B cell (primary cell): ENCODE data around the gene RPL22. TPM values are rescaled to one million over a fixed set of nuclear protein-coding genes. Genes with fewer than 3 reads are reported as not detected.

Source experiments
- ATAC-seq: fragments of 200-7000 bp; cut with Tn5 transposase; one replicate; pipeline ENCODE4 v1.10.0; 2021; ENCODE audit warnings: low read depth, mild to moderate bottlenecking, moderate number of reproducible peaks, moderate library complexity
- CTCF ChIA-PET: fragments of 350-600 bp; sonication (Branson Sonifier 250); formaldehyde crosslinking; loops from one replicate; lab custom pipeline; 2021; ENCODE audit warnings: antibody characterized with exemption, inconsistent platforms; lab: Charles Lee
- POLR2A ChIA-PET: fragments of 350-600 bp; sonication (Branson Sonifier 250); formaldehyde crosslinking; loops from one replicate; lab custom pipeline; 2021; ENCODE audit warnings: antibody characterized with exemption; lab: Charles Lee
- DNase-seq: peaks from one replicate; pipeline ENCODE4 v3.0.0; 2013
- H2AFZ ChIP-seq: 2 replicates; pipeline ENCODE4 v1.6.1; 2012; ENCODE audit warnings: mild to moderate bottlenecking, low read depth, low read length; ENCODE audit not compliant: insufficient read depth, poor library complexity, severe bottlenecking
- H3K27ac ChIP-seq, 2 donors: 1 replicate in 1 of 2; 2 replicates in 1 of 2; pipeline ENCODE4 v1.5.1; 2012 to 2013; ENCODE audit warnings: low read length in 2 of 2, mild to moderate bottlenecking in 2 of 2, moderate library complexity in 1 of 2
- H3K27me3 ChIP-seq, 4 experiments: fragments of 200-600 bp in 1 of 4; sonication (generic) in 1 of 4; replicated peaks in 1 of 4; 1 replicate in 2 of 4; 2 replicates in 2 of 4; pipeline versions ENCODE4 v1.6.1 to v1.7.0; 2013 to 2016; ENCODE audit warnings: low read length in 3 of 4, mild to moderate bottlenecking in 2 of 4, mixed read lengths in 1 of 4, moderate library complexity in 1 of 4; ENCODE audit not compliant: insufficient read depth in 4 of 4, control insufficient read depth in 3 of 4; ENCODE audit errors: control extremely low read depth in 1 of 4
- H3K36me3 ChIP-seq, 2 experiments: replicated peaks in 1 of 2; 1 replicate in 1 of 2; 2 replicates in 1 of 2; pipeline versions ENCODE4 v1.6.1 to v1.7.1; 2013; ENCODE audit warnings: low read length in 1 of 2; ENCODE audit not compliant: insufficient read depth in 2 of 2, control insufficient read depth in 1 of 2; ENCODE audit errors: control extremely low read depth in 1 of 2, extremely low read depth in 1 of 2
- H3K4me1 ChIP-seq, 2 donors: fragments of 200-600 bp in 1 of 2; sonication (generic) in 1 of 2; 1 replicate in 1 of 2; 2 replicates in 1 of 2; pipeline versions ENCODE4 v1.5.1 to v1.6.1; 2013 to 2017; ENCODE audit warnings: low read length in 2 of 2; ENCODE audit not compliant: control insufficient read depth in 2 of 2, insufficient read depth in 2 of 2
- H3K4me2 ChIP-seq: replicated peaks from 2 replicates; pipeline ENCODE3; 2012; ENCODE audit warnings: mild to moderate bottlenecking, low read depth, low read length; ENCODE audit not compliant: poor library complexity, severe bottlenecking
- H3K4me3 ChIP-seq, 5 experiments: fragments of 200-600 bp in 1 of 5; sonication (generic) in 1 of 5; 1 replicate in 3 of 5; 2 replicates in 2 of 5; pipeline versions ENCODE4 v1.5.1 to v1.7.0; 2011 to 2016; ENCODE audit warnings: low read length in 4 of 5, mild to moderate bottlenecking in 4 of 5, low read depth in 2 of 5, control low read depth in 1 of 5, moderate library complexity in 1 of 5; ENCODE audit not compliant: insufficient read depth in 1 of 5; ENCODE audit errors: control extremely low read depth in 1 of 5, extremely low read depth in 1 of 5
- H3K79me2 ChIP-seq: fragments of 200-600 bp; sonication (generic); one replicate; pipeline ENCODE4 v1.6.0; 2016; ENCODE audit warnings: low read length; ENCODE audit not compliant: control insufficient read depth, insufficient read depth
- H3K9ac ChIP-seq: fragments of 200-600 bp; sonication (generic); 2 replicates; pipeline ENCODE4 v1.6.1; 2017; ENCODE audit warnings: mild to moderate bottlenecking, low read length, moderate library complexity
- H3K9me3 ChIP-seq, 3 donors: one replicate each; pipeline versions ENCODE4 v1.6.1 to v1.7.1; 2013; ENCODE audit warnings: low read length in 2 of 3; ENCODE audit not compliant: control insufficient read depth in 2 of 3, insufficient read depth in 1 of 3; ENCODE audit errors: control extremely low read depth in 1 of 3
- H4K20me1 ChIP-seq: 2 replicates; pipeline ENCODE4 v1.6.0; 2012; ENCODE audit warnings: mild to moderate bottlenecking, low read length; ENCODE audit not compliant: insufficient read depth, control insufficient read depth, poor library complexity, severe bottlenecking
- H3K27ac Mint-ChIP-seq: one replicate; pipeline ENCODE4 v1.8.0; 2021; ENCODE audit warnings: mixed read lengths
- H3K27me3 Mint-ChIP-seq: one replicate; pipeline ENCODE4 v1.8.0; 2021; ENCODE audit warnings: mixed read lengths
- H3K4me1 Mint-ChIP-seq: one replicate; pipeline ENCODE4 v1.8.0; 2021; ENCODE audit warnings: mixed read lengths
- H3K4me3 Mint-ChIP-seq: one replicate; pipeline ENCODE4 v1.8.0; 2021; ENCODE audit warnings: mixed read lengths
- H3K9me3 Mint-ChIP-seq: one replicate; pipeline ENCODE4 v1.8.0; 2022; ENCODE audit warnings: mixed read lengths; ENCODE audit not compliant: insufficient read depth
- CTCF ChIP-seq: fragments of 200-600 bp; IDR thresholded peaks from one replicate; pipeline ENCODE4 v1.8.0; 2022; ENCODE audit warnings: antibody characterized with exemption, mild to moderate bottlenecking
- EZH2 ChIP-seq: IDR thresholded peaks from 2 replicates; pipeline ENCODE4 v1.6.1; 2012; ENCODE audit warnings: borderline replicate concordance, low read depth, mild to moderate bottlenecking, moderate library complexity, low read length; ENCODE audit not compliant: insufficient read depth, poor library complexity, severe bottlenecking
- WGBS: methylation state at CpG from one replicate; pipeline ENCODE4 v1.1.5; 2013; ENCODE audit warnings: missing lambda C conversion rate; ENCODE audit not compliant: insufficient coverage; 5-methylcytosine and 5-hydroxymethylcytosine counted together
- intact Hi-C: fragments of 100-400 bp; cut with micrococcal nuclease; formaldehyde crosslinking; loops from one replicate; pipeline ENCODE4 v1.10.0; 2022
- polyA plus RNA-seq: library from polyadenylated mRNA; depleted of rRNA; stranded (reverse); fragments of >200 nt; gene quantifications from 2 replicates; pipeline ENCODE4 v1.2.3, GENCODE V29; 2012
- total RNA-seq, 2 donors: library from RNA; stranded (reverse); fragments of 120-200 nt in 1 of 2; gene quantifications; 1 replicate in 1 of 2; 2 replicates in 1 of 2; pipeline versions ENCODE4 v1.2.3 to v1.2.4, GENCODE V29; 2013 to 2022

RPL22 gene
- total and polyA plus RNA-seq, 2 donors (not counting 1 experiment from before 2014, with no cell fraction given): 70.9 to 471 TPM

- WGBS: 81% methylated on average over 4 of the region's 4 CpGs
- peaks cover 5% of the 10 kb centered on the region for H3K4me1 Mint-ChIP-seq
- Histone ChIP-seq H3K4me1 (peaks cover 3 to 5% of the 10 kb centered on the region in 2 donors), H2AFZ (no peak overlapping the region), H3K27ac (no peak overlapping the region), H3K9ac (no peak overlapping the region), H3K27me3 (peaks cover 0 to 15% (median 1%) of the 10 kb centered on the region in 4 experiments), H3K36me3 (no peaks in the 10 kb centered on the region), H3K9me3 (peaks cover 0 to 7% (median 0%) of the 10 kb centered on the region in 3 donors), H3K4me3 (no peak overlapping the region), H3K4me2 (no peak overlapping the region), H4K20me1 (no peaks in the 10 kb centered on the region), H3K79me2 (no peaks in the 10 kb centered on the region)
- peaks cover 14% of the 10 kb centered on the region for H3K27me3 Mint-ChIP-seq
- H3K4me3 Mint-ChIP-seq: no peak overlapping the region
- H3K27ac Mint-ChIP-seq: no peak overlapping the region
- ATAC-seq (no peak), DNase-seq (no peak)
- ChIA-PET POLR2A (no interaction called here), CTCF (no interaction called here)
- TF ChIP-seq EZH2 (no peak), CTCF (no peak)
- intact Hi-C loops: no loop called here
- no peaks in the 10 kb centered on the region for H3K9me3 Mint-ChIP-seq
These were observed 56.0 kb downstream of the RPL22 start for GRCh38 chr1:6143395-6143794.

GRCh38 chr1:6142734-6143133 is 56.7 kb downstream of the RPL22 start:
- no peaks in the 10 kb centered on the region for H4K20me1 ChIP-seq
- H3K4me1 ChIP-seq: no peaks in the 10 kb centered on the region
- peaks cover 0 to 3% (median 0%) of the 10 kb centered on the region in 3 donors for H3K9me3 ChIP-seq
- Mint-ChIP-seq H3K4me3 (no peak overlapping the region), H3K27ac (no peak overlapping the region), H3K9me3 (no peaks in the 10 kb centered on the region), H3K27me3 (peaks cover 8% of the 10 kb centered on the region), H3K4me1 (no peaks in the 10 kb centered on the region)
- H3K36me3 ChIP-seq: no peaks in the 10 kb centered on the region
- no peak for DNase-seq
- intact Hi-C loops: no loop called here
- ChIA-PET CTCF (no interaction called here), POLR2A (no interaction called here)
- no peak overlapping the region for H2AFZ ChIP-seq
- H3K79me2 ChIP-seq: no peaks in the 10 kb centered on the region
- ATAC-seq: no peak
- TF ChIP-seq CTCF (no peak), EZH2 (no peak)
- no peak overlapping the region for H3K4me3 ChIP-seq
- H3K4me2 ChIP-seq: no peak overlapping the region
- H3K27me3 ChIP-seq: peaks cover 0 to 8% (median 0%) of the 10 kb centered on the region in 4 experiments
- no peak overlapping the region for H3K27ac ChIP-seq
- no peak overlapping the region for H3K9ac ChIP-seq
- 90% methylated on average over 4 of the region's 4 CpGs for WGBS
